ENCODE results near the gene FOXP2.

- no peak for TF ChIP-seq KLF16 (IDR thresholded peaks at IDR 0.05)
- TF ChIP-seq ARNT (IDR thresholded peaks at IDR 0.05), result no peak
- no peak for TF ChIP-seq ZNF282 (CRISPR knock-in tag; IDR thresholded peaks at IDR 0.05)
- TF ChIP-seq MYC (IDR thresholded peaks at IDR 0.05; ENCODE audit: low read depth, low read length), result no peak
- TF ChIP-seq MYC (CRISPR knock-in tag; IDR thresholded peaks at IDR 0.05; ENCODE audit: borderline replicate concordance, low read depth), result no peak
- TF ChIP-seq SRSF9 (IDR thresholded peaks at IDR 0.05; ENCODE audit: borderline replicate concordance, low read depth, low read length), result no peak
- no peak for TF ChIP-seq LEF1 (IDR thresholded peaks at IDR 0.05)
Measured at GRCh38 chr7:114548081-114548980, 133.7 kb downstream of the FOXP2 start.
